Measurements from ENCODE around the gene NECAB2.

DNA sequence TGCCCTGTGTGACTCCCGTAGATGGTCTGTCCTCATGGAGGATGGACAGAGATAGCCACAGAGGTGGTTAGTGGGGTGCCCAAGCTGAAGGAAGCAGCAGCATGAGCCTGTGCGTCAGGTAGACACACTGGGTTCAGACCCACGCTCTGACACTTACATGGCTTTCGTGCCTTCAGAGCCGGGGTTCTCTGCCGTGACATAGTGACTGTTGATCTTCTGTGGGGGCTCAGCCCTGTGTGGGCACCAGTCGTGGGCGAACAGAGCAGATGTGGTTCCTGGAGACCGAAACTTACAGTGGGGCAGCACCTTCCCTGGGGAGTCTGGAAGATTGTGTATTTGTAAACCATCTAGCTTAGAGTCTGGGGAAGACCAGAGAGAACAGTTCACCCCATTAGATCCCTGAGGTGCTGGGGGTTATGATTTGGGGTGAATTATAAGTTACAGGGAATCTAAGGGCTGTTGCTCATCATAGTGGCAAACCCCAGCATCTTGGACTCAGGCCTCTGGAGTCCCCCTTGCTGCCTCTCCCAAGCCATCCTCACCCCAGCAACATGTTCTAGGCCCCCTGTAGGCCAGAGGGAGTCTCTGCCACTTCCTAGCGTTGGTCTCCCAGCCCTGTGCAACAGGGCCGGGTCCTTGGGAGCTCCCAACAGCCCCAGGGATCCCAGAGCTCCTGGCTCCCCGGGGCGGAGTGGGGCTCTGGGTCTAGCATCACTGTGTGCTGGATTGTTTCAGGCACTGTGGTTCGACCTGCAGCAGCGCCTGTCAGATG lies 28.6 kb downstream of the NECAB2 start:
- TF ChIP-seq EZH2phosphoT487 (IDR thresholded peaks at IDR 0.05; ENCODE audit: borderline replicate concordance, low read length) (no peak), CTCF (IDR thresholded peaks at IDR 0.05; ENCODE audit: low read depth, low read length, poor library complexity, severe bottlenecking) (peak; percentile 32)

Measured in DOHH2 (cell line).